Renal cortical epithelial cell (primary cell): ENCODE measurements around the gene CINP. TPM values are rescaled to one million over a fixed set of nuclear protein-coding genes. Genes with fewer than 3 reads are reported as not detected.
"Not testable (repeated sequence)": the region's sequence is repeated elsewhere in the genome, so short reads cannot be mapped to it uniquely, and the experiment has no call there.

Experiments used
- DNase-seq: peaks from one replicate; pipeline ENCODE4 v3.0.0-alpha.2; 2011; ENCODE audit warnings: low read depth
- total RNA-seq: library from RNA; depleted of rRNA; stranded (reverse); fragments of >200 nt; gene quantifications from 2 replicates; pipeline ENCODE4 v1.2.3, GENCODE V29; 2014

Gene CINP
- total RNA-seq, 1 donor from 2014 or later: 36.0 TPM

GRCh38 chr14:102353126-102353619, 9.5 kb downstream of the CINP start:
- no peak for DNase-seq

GRCh38 chr14:102352213-102352612, 10.5 kb downstream of the CINP start:
- no peak for DNase-seq

- not testable (repeated sequence) for DNase-seq
Observed at GRCh38 chr14:102351593-102351992, 11.1 kb downstream of the CINP start.

GRCh38 chr14:102351023-102351422, 11.7 kb downstream of the CINP start:
- no peak for DNase-seq

GRCh38 chr14:102348376-102348775, 14.3 kb downstream of the CINP start:
- no peak for DNase-seq

GRCh38 chr14:102346645-102347044, 16.0 kb downstream of the CINP start:
- no peak for DNase-seq

GRCh38 chr14:102345232-102345631, 17.5 kb downstream of the CINP start:
- DNase-seq: no peak

- no peak for DNase-seq
Observed at GRCh38 chr14:102344485-102344884, 18.2 kb downstream of the CINP start.

- no peak for DNase-seq
Observed at GRCh38 chr14:102344084-102344483, 18.6 kb downstream of the CINP start.

GRCh38 chr14:102342238-102342637, 20.5 kb downstream of the CINP start:
- DNase-seq: no peak

GRCh38 chr14:102341566-102341965, 21.1 kb downstream of the CINP start:
- no peak for DNase-seq

- DNase-seq: no peak
Observed at GRCh38 chr14:102338724-102339123, 24.0 kb downstream of the CINP start.

- DNase-seq: no peak
Observed at GRCh38 chr14:102335163-102335562, 27.5 kb downstream of the CINP start.

- no peak for DNase-seq
Observed at GRCh38 chr14:102333795-102334705, 28.6 kb downstream of the CINP start.

GRCh38 chr14:102333390-102333789, 29.3 kb downstream of the CINP start:
- DNase-seq: no peak

- DNase-seq: no peak
Observed at GRCh38 chr14:102330806-102331205, 31.9 kb downstream of the CINP start.

- not testable (repeated sequence) for DNase-seq
Observed at GRCh38 chr14:102329381-102329780, 33.3 kb downstream of the CINP start.

- no peak for DNase-seq
Observed at GRCh38 chr14:102326583-102326982, 36.1 kb downstream of the CINP start.

GRCh38 chr14:102325791-102326345, 36.8 kb downstream of the CINP start:
- DNase-seq: no peak

- peak; percentile 78 for DNase-seq
Observed at GRCh38 chr14:102323102-102323501, 39.6 kb downstream of the CINP start.

GRCh38 chr14:102321456-102322422, 41.0 kb downstream of the CINP start:
- DNase-seq: no peak
